GM10266 (cell line): Measurements from ENCODE around the gene TBC1D2B.

ENCODE experiments used
- DNase-seq: peaks from one replicate; pipeline ENCODE4 v3.0.0; 2012; ENCODE audit errors: extremely low spot score
- TF ChIP-seq, protein P1 (sequence below): IDR thresholded peaks from 2 replicates; pipeline ENCODE4 v1.5.1; 2012; ENCODE audit warnings: mild to moderate bottlenecking, low read depth; ENCODE audit not compliant: control insufficient read depth, insufficient read depth; ENCODE audit errors: missing control alignments

Gene TBC1D2B

DNA sequence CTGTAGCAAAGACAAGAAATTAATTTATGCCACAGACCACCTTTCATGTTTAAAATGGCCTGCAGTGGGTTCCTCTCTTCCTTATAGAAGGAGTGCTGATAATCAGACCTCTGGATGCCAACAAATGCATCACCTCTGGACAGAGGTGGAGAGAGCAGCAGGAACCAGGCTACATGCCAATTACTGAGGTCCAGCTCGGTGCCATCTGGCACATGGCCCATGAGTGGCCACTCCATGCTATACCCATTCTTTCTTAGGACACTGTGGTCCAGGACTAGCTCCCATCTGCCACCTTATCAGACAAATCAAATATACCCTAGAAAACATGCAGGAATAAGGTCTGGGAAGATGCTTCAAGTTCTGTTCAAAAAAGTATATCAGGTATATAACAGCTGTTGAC, 60.7 kb downstream of the TBC1D2B start:
- TF ChIP-seq, protein P1, sequence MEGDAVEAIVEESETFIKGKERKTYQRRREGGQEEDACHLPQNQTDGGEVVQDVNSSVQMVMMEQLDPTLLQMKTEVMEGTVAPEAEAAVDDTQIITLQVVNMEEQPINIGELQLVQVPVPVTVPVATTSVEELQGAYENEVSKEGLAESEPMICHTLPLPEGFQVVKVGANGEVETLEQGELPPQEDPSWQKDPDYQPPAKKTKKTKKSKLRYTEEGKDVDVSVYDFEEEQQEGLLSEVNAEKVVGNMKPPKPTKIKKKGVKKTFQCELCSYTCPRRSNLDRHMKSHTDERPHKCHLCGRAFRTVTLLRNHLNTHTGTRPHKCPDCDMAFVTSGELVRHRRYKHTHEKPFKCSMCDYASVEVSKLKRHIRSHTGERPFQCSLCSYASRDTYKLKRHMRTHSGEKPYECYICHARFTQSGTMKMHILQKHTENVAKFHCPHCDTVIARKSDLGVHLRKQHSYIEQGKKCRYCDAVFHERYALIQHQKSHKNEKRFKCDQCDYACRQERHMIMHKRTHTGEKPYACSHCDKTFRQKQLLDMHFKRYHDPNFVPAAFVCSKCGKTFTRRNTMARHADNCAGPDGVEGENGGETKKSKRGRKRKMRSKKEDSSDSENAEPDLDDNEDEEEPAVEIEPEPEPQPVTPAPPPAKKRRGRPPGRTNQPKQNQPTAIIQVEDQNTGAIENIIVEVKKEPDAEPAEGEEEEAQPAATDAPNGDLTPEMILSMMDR, result no peak
- no peak for DNase-seq

DNA sequence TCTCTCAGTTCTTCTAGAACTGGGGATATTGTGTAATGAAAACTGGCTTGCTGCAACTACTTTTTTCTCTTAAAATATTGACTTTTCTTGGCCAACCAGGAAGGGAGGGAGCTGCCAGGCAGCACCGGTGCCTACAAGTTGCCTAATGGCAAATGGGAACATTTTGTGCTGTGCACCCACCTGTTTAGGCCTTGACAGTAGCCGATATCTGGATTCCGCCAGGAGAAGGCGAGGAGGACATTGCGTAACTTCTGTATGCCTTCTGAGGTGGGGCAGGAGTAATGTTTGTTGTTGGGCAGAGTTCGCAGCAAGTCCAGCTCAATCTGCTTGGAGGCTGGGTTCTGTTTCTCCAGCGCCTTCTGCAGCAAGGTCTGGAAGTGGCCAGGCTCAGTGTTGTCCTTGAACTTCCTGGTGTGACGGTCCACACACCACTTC, 64.9 kb downstream of the TBC1D2B start:
- DNase-seq, result no peak
- TF ChIP-seq, protein P1, result no peak

DNA sequence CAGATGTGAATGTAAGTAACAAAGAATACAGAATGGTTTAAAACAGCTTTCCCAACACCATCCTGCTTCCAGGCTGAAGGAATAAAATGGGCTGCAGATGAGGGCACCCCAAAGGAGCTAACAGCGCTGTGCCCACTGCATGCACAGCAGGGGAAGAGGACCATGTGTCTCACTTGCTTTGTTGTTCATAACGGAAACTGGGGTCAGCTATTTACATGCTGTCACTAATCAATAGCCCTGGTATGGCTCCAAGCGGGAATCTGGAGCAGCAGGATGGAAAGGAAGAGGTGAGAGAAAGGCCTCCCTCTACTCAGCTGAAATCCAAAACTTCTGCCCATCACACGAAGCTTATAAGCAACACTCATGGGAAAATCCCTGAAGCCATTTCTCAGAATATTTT, 67.4 kb downstream of the TBC1D2B start:
- no peak for DNase-seq
- TF ChIP-seq, protein P1, result no peak

DNA sequence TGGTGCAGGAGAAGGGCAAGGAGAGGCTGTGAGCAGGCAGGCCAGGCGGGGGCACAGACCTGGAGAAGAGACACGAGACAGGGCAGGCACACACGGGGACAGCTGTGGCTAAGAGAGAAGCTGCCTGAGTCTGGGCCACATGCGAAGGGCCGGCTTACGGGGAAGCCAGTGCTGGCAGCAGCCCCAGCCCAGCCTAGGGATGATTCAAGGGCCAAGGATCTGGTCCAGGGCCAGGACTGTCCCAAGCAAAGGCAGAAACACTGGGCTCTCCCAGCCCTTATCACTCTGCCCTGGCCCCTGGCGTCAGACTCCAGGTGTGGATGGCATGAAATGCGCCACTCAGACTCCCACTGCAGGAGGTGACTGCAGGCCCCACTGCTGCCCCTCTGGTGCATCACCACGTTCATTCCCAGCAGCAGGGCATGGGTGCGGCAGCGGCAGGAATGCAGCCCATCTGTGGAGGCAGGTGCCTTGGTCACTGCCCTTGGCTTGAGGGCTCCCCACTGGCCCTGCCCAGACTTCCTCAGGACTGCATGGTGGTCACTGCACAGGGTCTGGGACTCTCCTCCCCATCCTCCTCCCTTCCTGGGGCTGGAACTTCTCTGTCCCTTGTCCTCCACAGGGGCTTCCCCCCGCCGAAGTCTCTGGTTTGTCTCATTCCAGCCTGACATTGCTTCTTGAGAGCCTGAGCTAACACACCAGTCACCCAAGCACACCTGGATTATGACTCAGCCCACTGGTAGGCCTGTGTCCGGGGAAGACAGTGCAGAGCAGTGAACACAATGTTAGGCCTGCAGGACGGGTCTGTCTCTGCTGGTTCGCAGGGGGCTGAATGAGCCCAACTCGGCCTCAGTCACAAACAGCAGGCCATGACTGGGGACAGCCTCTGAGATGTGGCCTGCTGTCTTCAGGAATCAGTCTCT, 69.3 kb downstream of the TBC1D2B start:
- TF ChIP-seq, protein P1, result no peak
- DNase-seq, result no peak

DNA sequence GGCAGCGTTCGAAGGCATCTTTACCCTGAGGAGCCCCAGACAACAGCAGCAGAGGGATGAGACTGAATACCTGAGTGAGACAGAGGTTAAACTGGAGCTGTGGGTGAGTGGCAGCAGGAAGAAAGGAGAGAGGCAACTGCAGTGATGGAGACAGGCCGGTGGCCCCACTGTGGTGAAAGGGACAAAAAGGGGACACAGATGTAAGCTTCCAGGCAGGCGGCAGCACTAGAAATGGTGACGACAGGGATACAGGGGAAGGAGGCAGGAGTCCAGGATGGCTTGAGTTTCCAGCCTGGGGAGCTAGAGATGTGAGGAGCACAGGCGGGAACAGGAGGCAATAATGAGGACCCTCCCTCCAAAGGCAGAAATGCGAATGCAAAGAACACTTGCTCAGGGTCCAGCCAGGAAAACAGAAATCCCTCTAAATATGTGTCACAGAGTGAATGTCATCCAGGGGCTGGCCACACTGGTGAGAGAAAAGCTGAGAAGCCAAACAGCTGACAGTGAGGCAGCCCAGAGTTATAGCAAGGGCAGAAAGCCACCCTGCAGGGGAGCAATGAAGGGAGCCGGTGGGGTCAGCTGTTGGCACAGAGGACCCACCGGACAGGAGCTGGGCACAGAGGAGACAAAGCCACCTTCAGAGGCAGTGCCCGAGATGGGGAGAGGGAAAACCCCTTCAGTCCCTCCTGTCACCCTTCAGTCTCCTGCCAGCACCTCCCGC, 70.1 kb downstream of the TBC1D2B start:
- no peak for DNase-seq
- TF ChIP-seq, protein P1, result no peak

DNA sequence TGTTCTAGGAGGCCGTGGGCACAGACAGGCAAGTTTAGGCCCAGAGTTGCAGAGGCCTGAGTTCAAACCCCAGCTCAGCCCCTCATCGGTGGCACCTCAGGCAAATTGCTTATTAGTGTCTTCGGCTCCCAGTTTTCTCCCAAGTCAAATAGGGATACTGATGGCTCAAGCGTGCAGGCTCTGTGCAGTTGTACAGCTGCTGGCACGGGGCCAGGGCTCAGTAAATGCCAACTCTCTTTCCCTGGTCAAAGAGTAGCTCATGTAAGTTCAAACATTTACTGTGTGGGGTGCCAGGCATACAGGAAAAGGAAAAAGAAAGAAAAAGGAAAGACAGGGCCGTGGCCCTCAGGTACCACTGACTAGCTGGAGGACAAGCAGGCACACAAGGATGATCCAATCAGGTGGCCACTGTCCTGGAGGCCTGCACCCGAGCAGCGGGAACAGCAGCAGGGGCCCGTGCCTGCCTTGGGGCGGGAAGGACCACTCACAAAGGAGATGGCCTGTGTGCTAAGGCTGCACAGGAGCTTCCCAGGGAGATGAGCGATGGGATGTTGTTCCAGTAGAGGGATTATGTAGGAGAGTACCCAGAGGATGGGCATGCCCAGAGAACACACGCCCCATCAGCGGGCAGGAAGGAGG, 70.8 kb downstream of the TBC1D2B start:
- TF ChIP-seq, protein P1, result no peak
- DNase-seq, result no peak
